ENCODE data around the gene AEBP1.
"Not testable (repeated sequence)": the region's sequence is repeated elsewhere in the genome, so short reads cannot be mapped to it uniquely, and the experiment has no call there.

Gene AEBP1

GRCh38 chr7:44120395-44120794 is 16.2 kb downstream of the AEBP1 start:
- H3K9me3 ChIP-seq (ENCODE audit: control insufficient read depth, low read length), result no peaks in the 10 kb centered on the region
- no peak for DNase-seq
- no peaks in the 10 kb centered on the region for H3K27me3 ChIP-seq (replicated peaks; ENCODE audit: control insufficient read depth, insufficient read depth, low read length, poor library complexity, severe bottlenecking)
- H3K4me3 ChIP-seq (ENCODE audit: insufficient read depth, low read depth, low read length, poor library complexity, severe bottlenecking), result no peak overlapping the region
- peaks cover 33% of the 10 kb centered on the region for H3K36me3 ChIP-seq (ENCODE audit: control insufficient read depth, insufficient read depth, low read length)
- no peak overlapping the region for H3K27ac ChIP-seq (ENCODE audit: insufficient read depth, low read length, poor library complexity, severe bottlenecking)
- H3K4me1 ChIP-seq (ENCODE audit: control insufficient read depth, insufficient read depth, low read length, poor library complexity, severe bottlenecking), result peaks cover 5% of the 10 kb centered on the region

- Histone ChIP-seq H3K9me3 (ENCODE audit: control insufficient read depth, low read length) (no peaks in the 10 kb centered on the region), H3K36me3 (ENCODE audit: control insufficient read depth, insufficient read depth, low read length) (peaks cover 18% of the 10 kb centered on the region), H3K4me3 (ENCODE audit: insufficient read depth, low read depth, low read length, poor library complexity, severe bottlenecking) (no peak overlapping the region), H3K27ac (ENCODE audit: insufficient read depth, low read length, poor library complexity, severe bottlenecking) (no peak overlapping the region), H3K4me1 (ENCODE audit: control insufficient read depth, insufficient read depth, low read length, poor library complexity, severe bottlenecking) (peaks cover 5% of the 10 kb centered on the region), H3K27me3 (replicated peaks; ENCODE audit: control insufficient read depth, insufficient read depth, low read length, poor library complexity, severe bottlenecking) (no peaks in the 10 kb centered on the region)
- DNase-seq, result no peak
Observed at GRCh38 chr7:44121761-44122420, 17.7 kb downstream of the AEBP1 start.

GRCh38 chr7:44122529-44122928 is 18.4 kb downstream of the AEBP1 start:
- Histone ChIP-seq H3K4me3 (ENCODE audit: insufficient read depth, low read depth, low read length, poor library complexity, severe bottlenecking) (peak overlapping the region; percentile 70), H3K27me3 (replicated peaks; ENCODE audit: control insufficient read depth, insufficient read depth, low read length, poor library complexity, severe bottlenecking) (no peaks in the 10 kb centered on the region), H3K4me1 (ENCODE audit: control insufficient read depth, insufficient read depth, low read length, poor library complexity, severe bottlenecking) (peaks cover 5% of the 10 kb centered on the region), H3K27ac (ENCODE audit: insufficient read depth, low read length, poor library complexity, severe bottlenecking) (peak overlapping the region; percentile 58), H3K9me3 (ENCODE audit: control insufficient read depth, low read length) (no peaks in the 10 kb centered on the region), H3K36me3 (ENCODE audit: control insufficient read depth, insufficient read depth, low read length) (peaks cover 13% of the 10 kb centered on the region)
- no peak for DNase-seq

DNA sequence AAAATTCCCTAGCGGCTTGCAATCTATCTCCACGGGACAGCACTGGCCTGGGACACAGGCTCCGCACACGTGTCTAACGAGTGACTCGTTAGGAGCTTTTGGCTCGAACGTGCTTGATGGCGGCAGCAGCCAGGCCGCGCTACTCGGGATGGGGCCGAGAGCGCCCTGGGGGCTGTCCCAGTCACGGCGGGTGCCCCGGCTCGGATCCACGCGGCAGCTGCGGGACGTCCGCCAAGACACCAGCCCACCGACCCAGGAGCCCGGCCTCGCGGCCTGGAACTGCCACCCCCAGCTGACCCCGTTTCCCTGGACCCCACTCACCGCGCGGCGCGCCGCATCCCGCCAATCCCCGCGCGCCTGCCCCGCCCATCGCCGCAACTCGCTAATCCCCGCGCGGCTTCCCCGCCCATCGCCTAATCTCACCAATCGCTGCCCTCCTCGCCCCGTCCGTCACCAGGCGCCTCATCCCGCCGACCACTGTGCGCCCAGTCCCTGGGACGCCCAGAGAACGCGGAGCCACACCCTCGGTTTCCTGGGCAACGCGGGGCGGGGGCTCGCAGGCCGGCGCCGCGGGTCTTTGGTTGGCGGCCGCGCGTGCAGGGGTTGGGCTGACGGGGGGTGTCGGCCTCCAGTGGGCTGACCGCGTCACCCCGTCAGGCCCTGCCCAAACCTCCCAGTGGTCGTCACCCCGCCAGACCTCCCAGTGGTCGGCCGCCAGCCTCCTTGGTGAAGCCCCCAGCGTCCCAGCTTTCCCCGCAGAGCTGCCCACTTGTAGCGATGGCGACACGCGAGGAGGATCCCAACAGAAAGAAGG is 19.3 kb downstream of the AEBP1 start, which contains the start of gene POLD2:
Gene POLD2 (minus strand): TSS at position 359 of the 814 bp plus-strand sequence. CDS start 1,495 bp downstream, outside the sequence.
- Histone ChIP-seq H3K9me3 (ENCODE audit: control insufficient read depth, low read length) (no peaks in the 10 kb centered on the region), H3K27ac (ENCODE audit: insufficient read depth, low read length, poor library complexity, severe bottlenecking) (peak within 1 kb of the TSS; percentile 58), H3K36me3 (ENCODE audit: control insufficient read depth, insufficient read depth, low read length) (peaks cover 6% of the 10 kb centered on the region), H3K4me1 (ENCODE audit: control insufficient read depth, insufficient read depth, low read length, poor library complexity, severe bottlenecking) (peaks cover 5% of the 10 kb centered on the region), H3K4me3 (ENCODE audit: insufficient read depth, low read depth, low read length, poor library complexity, severe bottlenecking) (peak within 1 kb of the TSS; percentile 70), H3K27me3 (replicated peaks; ENCODE audit: control insufficient read depth, insufficient read depth, low read length, poor library complexity, severe bottlenecking) (no peaks in the 10 kb centered on the region)
- peak; percentile 92 to 96 (median 94) for DNase-seq

- Histone ChIP-seq H3K27me3 (replicated peaks; ENCODE audit: control insufficient read depth, insufficient read depth, low read length, poor library complexity, severe bottlenecking) (no peaks in the 10 kb centered on the region), H3K4me3 (ENCODE audit: insufficient read depth, low read depth, low read length, poor library complexity, severe bottlenecking) (no peak overlapping the region), H3K27ac (ENCODE audit: insufficient read depth, low read length, poor library complexity, severe bottlenecking) (no peak overlapping the region), H3K36me3 (ENCODE audit: control insufficient read depth, insufficient read depth, low read length) (peaks cover 6% of the 10 kb centered on the region), H3K9me3 (ENCODE audit: control insufficient read depth, low read length) (no peaks in the 10 kb centered on the region), H3K4me1 (ENCODE audit: control insufficient read depth, insufficient read depth, low read length, poor library complexity, severe bottlenecking) (peaks cover 5% of the 10 kb centered on the region)
- DNase-seq, result no peak
Observed at GRCh38 chr7:44124822-44125202, 20.7 kb downstream of the AEBP1 start.

DNA sequence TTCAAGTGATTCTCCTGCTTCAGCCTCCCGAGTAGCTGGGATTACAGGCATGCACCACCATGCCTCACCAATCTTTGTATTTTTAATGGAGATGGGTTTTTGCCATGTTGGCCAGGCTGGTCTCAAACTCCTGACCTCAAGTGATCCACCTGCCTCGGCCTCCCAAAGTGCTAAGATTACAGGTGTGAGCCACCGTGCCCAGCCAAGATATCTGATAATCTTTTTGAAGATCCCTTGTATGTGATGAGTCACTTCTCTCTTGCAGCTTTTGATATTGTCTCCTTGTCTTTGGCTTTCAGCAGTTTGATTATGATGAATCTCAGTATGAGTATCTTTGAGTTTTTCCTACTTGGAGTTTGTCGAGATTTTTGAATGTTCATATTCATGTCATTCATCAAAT is 22.4 kb downstream of the AEBP1 start:
- H3K4me3 ChIP-seq (ENCODE audit: insufficient read depth, low read depth, low read length, poor library complexity, severe bottlenecking); H3K4me1 ChIP-seq (ENCODE audit: control insufficient read depth, insufficient read depth, low read length, poor library complexity, severe bottlenecking); DNase-seq; H3K27me3 ChIP-seq (replicated peaks; ENCODE audit: control insufficient read depth, insufficient read depth, low read length, poor library complexity, severe bottlenecking); H3K36me3 ChIP-seq (ENCODE audit: control insufficient read depth, insufficient read depth, low read length); H3K27ac ChIP-seq (ENCODE audit: insufficient read depth, low read length, poor library complexity, severe bottlenecking); H3K9me3 ChIP-seq (ENCODE audit: control insufficient read depth, low read length): not testable (repeated sequence)

DNA sequence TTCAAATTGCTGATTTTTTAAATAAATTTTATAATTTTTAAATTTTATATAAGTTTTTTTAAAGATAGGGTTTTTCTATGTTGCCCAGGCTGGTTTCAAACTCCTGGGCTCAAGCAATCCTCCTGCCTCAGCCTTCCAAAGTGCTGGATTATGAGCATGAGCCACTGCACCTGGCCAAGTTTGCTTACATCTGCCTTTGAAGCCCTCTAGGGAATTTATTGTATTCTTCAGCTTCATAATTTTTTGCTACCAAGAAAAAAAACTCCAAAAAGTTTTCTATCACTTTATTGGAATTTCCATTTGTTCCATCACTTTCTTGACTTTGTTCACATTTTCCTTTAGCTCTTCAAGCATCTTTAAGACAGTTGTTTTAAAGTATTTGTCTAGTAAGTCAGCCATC is 23.0 kb downstream of the AEBP1 start:
- Histone ChIP-seq H3K27me3 (replicated peaks; ENCODE audit: control insufficient read depth, insufficient read depth, low read length, poor library complexity, severe bottlenecking) (no peaks in the 10 kb centered on the region), H3K36me3 (ENCODE audit: control insufficient read depth, insufficient read depth, low read length) (no peaks in the 10 kb centered on the region), H3K27ac (ENCODE audit: insufficient read depth, low read length, poor library complexity, severe bottlenecking) (no peak overlapping the region), H3K4me3 (ENCODE audit: insufficient read depth, low read depth, low read length, poor library complexity, severe bottlenecking) (no peak overlapping the region), H3K4me1 (ENCODE audit: control insufficient read depth, insufficient read depth, low read length, poor library complexity, severe bottlenecking) (peaks cover 5% of the 10 kb centered on the region), H3K9me3 (ENCODE audit: control insufficient read depth, low read length) (no peaks in the 10 kb centered on the region)
- no peak for DNase-seq

- no peak for DNase-seq
- Histone ChIP-seq H3K4me1 (ENCODE audit: control insufficient read depth, insufficient read depth, low read length, poor library complexity, severe bottlenecking) (peaks cover 3% of the 10 kb centered on the region), H3K36me3 (ENCODE audit: control insufficient read depth, insufficient read depth, low read length) (no peaks in the 10 kb centered on the region), H3K4me3 (ENCODE audit: insufficient read depth, low read depth, low read length, poor library complexity, severe bottlenecking) (no peak overlapping the region), H3K9me3 (ENCODE audit: control insufficient read depth, low read length) (no peaks in the 10 kb centered on the region), H3K27ac (ENCODE audit: insufficient read depth, low read length, poor library complexity, severe bottlenecking) (no peak overlapping the region), H3K27me3 (replicated peaks; ENCODE audit: control insufficient read depth, insufficient read depth, low read length, poor library complexity, severe bottlenecking) (no peaks in the 10 kb centered on the region)
Observed at GRCh38 chr7:44128721-44129582, 24.8 kb downstream of the AEBP1 start.

GRCh38 chr7:44131173-44132029 is 27.3 kb downstream of the AEBP1 start:
- Histone ChIP-seq H3K27me3 (replicated peaks; ENCODE audit: control insufficient read depth, insufficient read depth, low read length, poor library complexity, severe bottlenecking) (no peaks in the 10 kb centered on the region), H3K9me3 (ENCODE audit: control insufficient read depth, low read length) (no peaks in the 10 kb centered on the region), H3K4me1 (ENCODE audit: control insufficient read depth, insufficient read depth, low read length, poor library complexity, severe bottlenecking) (no peaks in the 10 kb centered on the region), H3K36me3 (ENCODE audit: control insufficient read depth, insufficient read depth, low read length) (no peaks in the 10 kb centered on the region), H3K27ac (ENCODE audit: insufficient read depth, low read length, poor library complexity, severe bottlenecking) (no peak overlapping the region), H3K4me3 (ENCODE audit: insufficient read depth, low read depth, low read length, poor library complexity, severe bottlenecking) (no peak overlapping the region)
- no peak for DNase-seq
